Retinal pigment epithelial cell (primary cell): Measurements from ENCODE around the gene NEK5.
"Not testable (repeated sequence)": the region's sequence is repeated elsewhere in the genome, so short reads cannot be mapped to it uniquely, and the experiment has no call there.

Source experiments
- DNase-seq: peaks from one replicate; pipeline ENCODE4 v3.0.0-alpha.2; 2010; ENCODE audit warnings: low read depth
- H3K4me3 ChIP-seq: 2 replicates; pipeline ENCODE4 v1.5.1; 2011; ENCODE audit warnings: mild to moderate bottlenecking, low read length, control low read depth, moderate library complexity
- CTCF ChIP-seq: conservative IDR thresholded peaks from 2 replicates; pipeline ENCODE4 v1.5.1; 2011; ENCODE audit warnings: low read depth, low read length, control low read depth, inconsistent platforms

Gene NEK5

GRCh38 chr13:52109116-52109670 lies 19.7 kb downstream of the NEK5 start:
- no peak overlapping the region for H3K4me3 ChIP-seq
- DNase-seq: no peak
- no peak for TF ChIP-seq CTCF

GRCh38 chr13:52105841-52106240 lies 23.0 kb downstream of the NEK5 start:
- DNase-seq: no peak
- no peak for TF ChIP-seq CTCF
- H3K4me3 ChIP-seq: no peak overlapping the region

- no peak overlapping the region for H3K4me3 ChIP-seq
- DNase-seq: no peak
- no peak for TF ChIP-seq CTCF
Observed at GRCh38 chr13:52104624-52105023, 24.2 kb downstream of the NEK5 start.

- no peak for DNase-seq
- no peak for TF ChIP-seq CTCF
- H3K4me3 ChIP-seq: no peak overlapping the region
Observed at GRCh38 chr13:52103386-52103785, 25.5 kb downstream of the NEK5 start.

GRCh38 chr13:52102423-52102822 lies 26.4 kb downstream of the NEK5 start:
- H3K4me3 ChIP-seq, DNase-seq: not testable (repeated sequence)

GRCh38 chr13:52097197-52097596 lies 31.7 kb downstream of the NEK5 start:
- no peak for DNase-seq
- TF ChIP-seq CTCF: no peak
- no peak overlapping the region for H3K4me3 ChIP-seq

- no peak for DNase-seq
- TF ChIP-seq CTCF: no peak
- no peak overlapping the region for H3K4me3 ChIP-seq
Observed at GRCh38 chr13:52096748-52097147, 32.1 kb downstream of the NEK5 start.

GRCh38 chr13:52096062-52096461 lies 32.8 kb downstream of the NEK5 start:
- TF ChIP-seq CTCF: no peak
- no peak overlapping the region for H3K4me3 ChIP-seq
- DNase-seq: no peak
